Hematopoietic multipotent progenitor cell treated with erythropoietin and hydrocortisone succinate and interleukin-3 and kit ligand, for 6 days (in vitro differentiated cells): Measurements from ENCODE around the gene REEP6.
A peak's percentile ranks its signal among the peaks of the same experiment; 100 is the strongest.

Experiments
- DNase-seq: peaks from one replicate; pipeline ENCODE4 v3.0.0-alpha.2; 2015

REEP6 gene

DNA sequence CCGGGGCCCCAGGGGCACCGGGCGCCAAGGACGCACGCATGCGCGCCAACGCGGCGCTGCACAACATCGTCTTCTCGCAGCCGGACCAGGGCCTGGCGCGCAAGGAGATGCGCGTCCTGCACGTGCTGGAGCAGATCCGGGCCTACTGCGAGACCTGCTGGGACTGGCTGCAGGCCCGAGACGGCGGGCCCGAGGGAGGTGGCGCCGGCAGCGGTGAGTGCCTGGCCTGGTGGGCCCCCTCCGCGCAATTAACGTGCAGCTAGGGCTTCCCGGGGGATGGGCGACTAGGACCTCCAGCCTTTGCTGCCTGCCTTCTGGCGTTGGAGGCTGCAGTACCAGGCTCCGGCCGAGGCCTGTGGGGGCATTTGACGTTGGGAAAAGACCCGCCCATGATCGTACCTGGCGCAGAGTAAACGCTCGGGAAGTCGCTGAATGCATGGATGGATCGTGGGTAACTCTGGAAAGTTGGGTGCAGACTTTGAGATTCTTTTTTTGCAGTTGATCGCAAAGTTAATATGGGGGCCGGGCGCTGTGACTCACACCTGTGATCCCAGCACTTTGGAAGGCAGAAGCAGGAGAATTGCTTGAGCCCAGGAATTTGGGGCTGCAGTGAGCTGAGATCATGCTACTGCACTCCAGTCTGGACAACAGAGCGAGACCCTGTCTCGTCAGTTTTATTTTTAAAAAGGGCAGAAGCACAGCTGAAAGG, 33.8 kb upstream of the REEP6 start:
- no peak for DNase-seq

DNA sequence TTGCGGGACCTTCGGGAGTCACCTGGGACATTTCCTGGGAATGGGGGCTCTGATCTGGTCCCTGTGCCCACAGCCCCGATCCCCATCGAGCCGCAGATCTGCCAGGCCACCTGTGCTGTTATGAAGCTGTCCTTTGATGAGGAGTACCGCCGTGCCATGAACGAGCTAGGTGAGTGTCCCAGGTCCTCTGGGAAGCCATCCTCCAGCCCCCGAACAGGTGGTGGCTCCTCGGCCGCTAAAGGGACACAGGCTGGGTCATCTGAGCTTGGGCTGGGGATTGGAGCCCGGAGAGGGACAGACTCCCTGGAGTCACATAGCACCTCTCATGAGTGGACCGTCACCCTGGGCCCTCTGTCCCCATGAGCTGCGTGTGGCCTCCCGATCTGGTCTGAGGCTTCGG, 33.1 kb upstream of the REEP6 start:
- DNase-seq = no peak

DNA sequence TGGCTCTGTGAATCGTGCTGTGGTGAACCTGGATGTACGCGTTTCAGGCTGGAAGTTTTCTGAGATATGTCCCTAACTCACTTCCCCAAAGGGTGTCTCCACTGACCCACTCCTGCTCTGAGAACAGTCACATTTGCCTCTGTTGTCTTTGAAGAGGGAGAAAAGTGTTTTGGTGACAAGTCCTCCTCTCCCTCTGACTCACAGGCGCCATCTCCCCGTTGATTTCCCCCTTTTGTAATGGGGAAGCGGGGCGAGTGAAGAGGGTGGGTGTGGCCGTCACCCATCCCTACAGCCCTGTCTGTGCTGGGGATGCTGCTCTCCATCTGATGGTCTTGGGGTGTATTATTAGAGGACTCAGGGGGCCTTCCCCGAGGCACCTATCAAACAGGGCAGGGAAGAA, 31.5 kb upstream of the REEP6 start:
- no peak for DNase-seq

DNA sequence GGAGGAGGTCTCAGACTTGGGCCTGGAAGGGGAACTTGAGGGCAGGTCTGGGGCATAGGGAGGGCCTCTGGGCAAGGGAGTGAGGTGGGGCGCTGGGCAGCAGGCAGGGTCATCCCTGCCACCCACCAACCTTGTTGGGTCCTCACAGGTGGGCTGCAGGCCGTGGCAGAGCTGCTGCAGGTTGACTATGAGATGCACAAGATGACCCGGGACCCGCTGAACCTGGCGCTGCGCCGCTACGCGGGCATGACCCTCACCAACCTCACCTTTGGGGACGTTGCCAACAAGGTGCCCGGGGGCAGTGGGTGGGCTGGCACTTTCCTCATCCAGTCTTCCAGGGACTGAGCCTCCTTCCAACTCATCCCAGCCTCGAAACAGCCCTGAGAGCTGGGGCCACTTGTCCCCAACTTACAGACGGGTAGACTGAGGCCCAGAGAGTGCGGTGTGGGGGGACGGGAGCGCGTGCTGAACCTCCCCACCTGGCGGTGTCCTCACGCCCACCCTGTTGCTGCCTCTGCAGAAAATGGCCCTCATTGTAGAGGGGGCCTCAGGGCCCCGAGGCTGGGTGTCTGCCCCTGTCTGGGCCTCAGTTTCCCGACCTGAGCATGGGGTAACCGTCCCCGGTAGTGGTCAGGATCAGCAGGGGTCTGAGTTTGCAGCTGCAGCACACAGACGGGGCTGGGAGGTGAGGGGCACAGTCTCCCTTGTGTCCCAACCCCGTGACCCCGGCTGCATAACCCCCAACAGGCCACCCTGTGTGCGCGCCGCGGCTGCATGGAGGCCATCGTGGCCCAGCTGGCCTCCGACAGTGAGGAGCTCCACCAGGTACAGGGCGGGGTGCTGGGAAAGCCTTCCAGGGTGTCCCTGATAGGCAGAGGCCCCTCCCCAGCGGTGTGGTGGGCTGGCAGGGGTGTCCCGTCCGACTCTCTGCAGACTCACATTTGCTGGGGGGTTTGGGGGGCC, 30.7 kb upstream of the REEP6 start:
- DNase-seq = no peak

DNA sequence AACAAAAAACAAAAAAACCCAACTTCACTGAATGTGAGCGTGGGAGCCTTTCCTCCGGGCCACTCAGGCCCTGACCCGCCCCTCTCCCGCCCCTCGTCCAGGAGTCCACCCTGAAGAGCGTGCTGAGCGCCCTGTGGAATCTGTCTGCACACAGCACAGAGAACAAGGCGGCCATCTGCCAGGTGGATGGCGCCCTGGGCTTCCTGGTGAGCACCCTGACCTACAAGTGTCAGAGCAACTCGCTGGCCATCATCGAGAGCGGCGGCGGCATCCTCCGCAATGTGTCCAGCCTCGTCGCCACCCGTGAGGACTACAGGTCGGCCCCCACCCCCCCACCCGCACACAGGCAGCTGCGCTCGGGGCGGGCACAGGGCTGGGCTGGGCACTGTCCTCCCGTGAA, 29.1 kb upstream of the REEP6 start:
- no peak for DNase-seq

DNA sequence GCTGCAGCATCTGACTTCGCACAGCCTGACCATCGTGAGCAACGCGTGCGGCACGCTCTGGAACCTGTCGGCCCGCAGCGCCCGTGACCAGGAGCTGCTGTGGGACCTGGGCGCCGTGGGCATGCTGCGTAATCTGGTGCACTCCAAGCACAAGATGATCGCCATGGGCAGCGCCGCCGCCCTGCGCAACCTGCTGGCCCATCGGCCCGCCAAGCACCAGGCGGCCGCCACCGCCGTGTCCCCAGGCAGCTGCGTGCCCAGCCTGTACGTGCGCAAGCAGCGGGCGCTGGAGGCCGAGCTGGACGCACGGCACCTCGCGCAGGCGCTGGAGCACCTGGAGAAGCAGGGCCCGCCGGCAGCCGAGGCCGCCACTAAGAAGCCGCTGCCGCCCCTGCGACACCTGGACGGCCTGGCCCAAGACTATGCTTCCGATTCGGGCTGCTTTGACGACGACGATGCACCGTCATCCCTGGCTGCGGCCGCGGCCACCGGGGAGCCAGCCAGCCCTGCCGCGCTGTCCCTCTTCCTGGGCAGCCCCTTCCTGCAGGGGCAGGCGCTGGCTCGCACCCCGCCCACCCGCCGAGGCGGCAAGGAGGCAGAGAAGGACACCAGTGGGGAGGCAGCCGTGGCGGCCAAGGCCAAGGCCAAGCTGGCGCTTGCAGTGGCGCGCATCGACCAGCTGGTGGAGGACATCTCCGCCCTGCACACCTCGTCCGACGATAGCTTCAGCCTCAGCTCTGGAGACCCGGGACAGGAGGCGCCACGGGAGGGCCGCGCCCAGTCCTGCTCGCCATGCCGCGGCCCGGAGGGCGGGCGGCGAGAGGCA, 25.6 kb upstream of the REEP6 start:
- peak; percentile 78 for DNase-seq

DNA sequence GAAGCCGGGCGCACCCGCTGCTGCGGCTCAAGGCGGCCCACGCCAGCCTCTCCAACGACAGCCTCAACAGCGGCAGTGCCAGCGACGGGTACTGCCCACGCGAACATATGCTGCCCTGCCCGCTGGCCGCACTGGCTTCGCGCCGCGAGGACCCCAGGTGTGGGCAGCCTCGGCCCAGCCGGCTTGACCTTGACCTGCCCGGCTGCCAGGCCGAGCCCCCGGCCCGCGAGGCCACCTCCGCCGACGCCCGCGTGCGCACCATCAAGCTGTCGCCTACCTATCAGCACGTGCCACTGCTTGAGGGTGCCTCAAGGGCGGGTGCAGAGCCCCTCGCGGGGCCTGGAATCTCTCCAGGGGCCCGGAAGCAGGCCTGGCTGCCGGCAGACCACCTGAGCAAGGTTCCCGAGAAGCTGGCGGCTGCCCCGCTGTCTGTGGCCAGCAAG, 24.9 kb upstream of the REEP6 start:
- DNase-seq = no peak

DNA sequence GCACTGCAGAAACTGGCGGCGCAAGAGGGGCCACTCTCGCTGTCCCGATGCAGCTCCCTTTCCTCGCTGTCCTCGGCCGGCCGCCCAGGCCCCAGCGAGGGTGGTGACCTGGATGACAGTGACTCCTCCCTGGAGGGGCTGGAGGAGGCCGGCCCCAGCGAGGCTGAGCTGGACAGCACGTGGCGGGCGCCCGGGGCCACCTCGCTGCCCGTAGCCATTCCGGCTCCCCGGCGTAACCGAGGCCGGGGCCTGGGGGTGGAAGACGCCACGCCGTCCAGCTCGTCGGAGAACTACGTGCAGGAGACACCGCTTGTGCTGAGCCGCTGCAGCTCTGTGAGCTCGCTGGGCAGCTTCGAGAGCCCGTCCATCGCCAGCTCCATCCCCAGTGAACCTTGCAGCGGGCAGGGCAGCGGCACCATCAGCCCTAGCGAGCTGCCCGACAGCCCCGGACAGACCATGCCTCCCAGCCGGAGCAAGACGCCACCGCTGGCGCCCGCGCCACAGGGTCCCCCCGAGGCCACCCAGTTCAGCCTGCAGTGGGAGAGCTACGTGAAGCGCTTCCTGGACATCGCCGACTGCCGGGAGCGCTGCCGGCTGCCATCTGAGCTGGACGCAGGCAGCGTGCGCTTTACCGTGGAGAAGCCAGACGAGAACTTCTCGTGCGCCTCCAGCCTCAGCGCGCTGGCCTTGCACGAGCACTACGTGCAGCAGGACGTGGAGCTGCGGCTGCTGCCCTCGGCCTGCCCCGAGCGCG, 24.3 kb upstream of the REEP6 start:
- DNase-seq = no peak

DNA sequence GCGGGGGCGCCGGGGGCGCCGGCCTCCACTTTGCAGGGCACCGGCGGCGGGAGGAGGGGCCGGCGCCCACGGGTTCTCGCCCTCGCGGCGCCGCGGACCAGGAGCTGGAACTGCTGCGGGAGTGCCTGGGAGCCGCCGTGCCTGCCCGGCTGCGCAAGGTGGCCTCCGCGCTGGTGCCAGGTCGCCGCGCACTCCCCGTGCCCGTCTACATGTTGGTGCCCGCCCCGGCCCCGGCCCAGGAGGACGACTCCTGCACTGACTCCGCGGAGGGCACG, 23.8 kb upstream of the REEP6 start:
- DNase-seq = no peak

DNA sequence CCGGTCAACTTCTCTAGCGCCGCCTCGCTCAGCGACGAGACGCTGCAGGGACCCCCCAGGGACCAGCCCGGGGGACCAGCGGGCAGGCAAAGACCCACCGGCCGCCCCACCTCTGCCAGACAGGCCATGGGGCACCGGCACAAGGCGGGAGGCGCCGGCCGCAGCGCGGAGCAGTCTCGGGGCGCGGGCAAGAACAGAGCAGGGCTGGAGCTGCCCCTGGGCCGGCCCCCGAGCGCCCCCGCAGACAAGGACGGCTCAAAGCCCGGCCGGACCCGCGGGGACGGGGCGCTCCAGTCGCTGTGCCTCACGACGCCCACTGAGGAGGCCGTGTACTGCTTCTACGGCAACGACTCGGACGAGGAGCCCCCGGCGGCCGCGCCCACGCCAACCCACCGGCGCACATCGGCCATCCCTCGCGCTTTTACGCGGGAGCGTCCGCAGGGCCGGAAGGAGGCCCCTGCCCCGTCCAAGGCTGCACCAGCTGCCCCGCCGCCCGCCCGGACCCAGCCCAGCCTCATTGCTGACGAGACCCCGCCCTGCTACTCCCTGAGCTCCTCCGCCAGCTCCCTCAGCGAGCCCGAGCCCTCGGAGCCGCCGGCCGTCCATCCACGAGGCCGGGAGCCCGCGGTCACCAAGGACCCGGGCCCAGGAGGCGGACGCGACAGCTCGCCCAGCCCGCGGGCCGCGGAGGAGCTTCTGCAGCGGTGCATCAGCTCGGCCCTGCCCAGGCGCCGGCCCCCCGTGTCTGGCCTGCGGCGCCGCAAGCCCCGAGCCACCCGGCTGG, 23.3 kb upstream of the REEP6 start:
- DNase-seq = no peak

DNA sequence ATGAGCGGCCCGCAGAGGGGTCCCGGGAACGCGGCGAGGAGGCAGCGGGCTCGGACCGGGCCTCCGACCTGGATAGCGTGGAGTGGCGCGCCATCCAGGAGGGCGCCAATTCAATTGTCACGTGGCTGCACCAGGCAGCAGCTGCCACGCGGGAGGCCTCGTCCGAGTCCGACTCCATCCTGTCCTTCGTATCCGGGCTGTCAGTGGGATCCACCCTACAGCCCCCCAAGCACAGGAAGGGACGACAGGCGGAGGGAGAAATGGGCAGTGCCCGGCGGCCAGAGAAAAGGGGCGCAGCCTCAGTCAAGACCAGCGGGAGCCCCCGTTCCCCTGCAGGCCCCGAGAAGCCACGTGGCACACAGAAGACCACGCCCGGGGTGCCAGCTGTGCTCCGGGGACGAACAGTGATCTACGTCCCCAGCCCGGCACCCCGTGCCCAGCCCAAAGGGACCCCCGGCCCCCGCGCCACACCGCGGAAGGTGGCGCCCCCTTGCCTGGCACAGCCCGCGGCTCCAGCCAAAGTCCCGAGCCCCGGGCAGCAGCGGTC, 22.6 kb upstream of the REEP6 start:
- DNase-seq = no peak

DNA sequence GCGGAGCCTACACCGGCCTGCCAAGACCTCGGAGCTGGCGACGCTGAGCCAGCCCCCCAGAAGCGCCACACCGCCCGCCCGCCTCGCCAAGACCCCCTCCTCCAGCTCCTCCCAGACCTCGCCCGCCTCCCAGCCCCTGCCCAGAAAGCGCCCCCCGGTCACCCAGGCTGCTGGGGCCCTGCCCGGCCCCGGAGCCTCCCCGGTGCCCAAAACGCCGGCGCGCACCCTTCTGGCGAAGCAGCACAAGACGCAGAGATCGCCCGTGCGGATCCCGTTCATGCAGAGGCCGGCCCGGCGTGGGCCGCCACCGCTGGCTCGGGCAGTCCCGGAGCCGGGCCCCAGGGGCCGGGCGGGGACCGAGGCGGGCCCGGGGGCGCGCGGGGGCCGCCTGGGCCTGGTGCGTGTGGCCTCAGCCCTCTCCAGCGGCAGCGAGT, 22.1 kb upstream of the REEP6 start:
- DNase-seq = peak; percentile 70

DNA sequence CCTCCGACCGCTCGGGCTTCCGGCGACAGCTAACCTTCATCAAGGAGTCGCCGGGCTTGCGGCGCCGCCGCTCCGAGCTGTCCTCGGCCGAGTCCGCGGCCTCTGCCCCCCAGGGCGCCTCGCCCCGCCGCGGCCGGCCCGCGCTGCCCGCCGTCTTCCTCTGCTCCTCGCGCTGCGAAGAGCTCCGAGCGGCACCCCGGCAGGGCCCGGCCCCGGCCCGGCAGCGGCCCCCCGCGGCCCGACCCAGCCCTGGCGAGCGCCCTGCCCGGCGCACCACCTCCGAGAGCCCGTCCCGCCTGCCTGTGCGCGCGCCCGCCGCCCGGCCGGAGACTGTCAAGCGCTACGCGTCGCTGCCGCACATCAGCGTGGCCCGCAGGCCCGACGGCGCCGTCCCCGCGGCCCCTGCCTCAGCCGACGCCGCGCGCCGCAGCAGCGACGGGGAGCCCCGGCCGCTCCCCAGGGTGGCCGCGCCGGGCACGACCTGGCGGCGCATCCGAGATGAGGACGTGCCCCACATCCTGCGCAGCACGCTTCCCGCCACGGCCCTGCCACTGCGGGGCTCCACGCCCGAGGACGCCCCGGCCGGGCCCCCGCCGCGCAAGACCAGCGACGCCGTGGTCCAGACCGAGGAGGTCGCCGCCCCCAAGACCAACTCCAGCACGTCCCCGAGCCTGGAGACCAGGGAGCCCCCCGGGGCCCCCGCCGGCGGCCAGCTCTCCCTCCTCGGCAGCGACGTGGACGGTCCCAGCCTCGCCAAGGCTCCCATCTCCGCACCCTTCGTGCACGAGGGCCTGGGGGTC, 21.5 kb upstream of the REEP6 start:
- no peak for DNase-seq

DNA sequence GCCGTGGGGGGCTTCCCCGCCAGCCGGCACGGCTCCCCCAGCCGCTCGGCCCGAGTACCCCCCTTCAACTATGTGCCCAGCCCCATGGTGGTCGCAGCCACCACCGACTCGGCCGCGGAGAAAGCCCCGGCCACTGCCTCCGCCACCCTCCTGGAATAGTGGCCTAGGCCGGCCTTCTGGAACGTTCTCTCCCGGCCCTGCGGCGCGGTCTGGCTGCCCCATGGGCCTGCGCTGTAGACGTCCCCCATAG, 21.0 kb upstream of the REEP6 start:
- no peak for DNase-seq

DNA sequence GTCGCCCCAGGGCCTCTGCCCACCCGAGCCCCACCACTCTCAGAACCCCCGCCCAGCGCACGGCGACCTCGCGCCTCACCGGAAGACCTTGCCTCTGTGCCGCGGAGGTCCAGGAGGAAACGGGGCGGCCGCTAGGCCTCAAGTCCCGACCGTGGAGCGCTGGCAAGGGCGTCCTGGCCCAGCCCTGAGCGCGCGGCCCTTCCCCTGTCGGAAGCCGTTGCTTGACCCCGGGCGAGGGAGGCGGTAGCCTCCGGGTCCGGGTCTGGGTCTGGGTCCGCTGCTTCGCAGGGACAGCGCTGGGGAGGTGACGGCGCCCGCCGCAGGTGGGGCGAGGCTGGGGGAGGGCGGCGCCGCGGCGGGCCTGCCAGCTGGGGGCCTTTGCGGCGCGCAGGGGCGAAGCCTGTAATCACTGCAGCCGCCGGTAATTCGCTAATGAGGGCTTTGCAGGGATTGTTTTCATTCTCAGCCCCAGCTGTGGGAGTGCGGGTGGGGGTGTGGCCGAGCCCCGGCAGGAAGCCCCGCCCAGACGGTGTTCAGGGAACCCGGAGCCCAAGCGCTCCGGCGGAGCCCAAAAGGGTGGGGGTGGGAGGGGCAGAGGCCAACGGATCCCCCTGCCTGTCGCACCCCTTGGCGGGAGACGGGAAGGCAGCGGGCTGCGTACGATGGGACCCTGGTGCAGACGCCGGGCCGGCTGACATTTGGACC, 20.5 kb upstream of the REEP6 start:
- DNase-seq = peak; percentile 58

DNA sequence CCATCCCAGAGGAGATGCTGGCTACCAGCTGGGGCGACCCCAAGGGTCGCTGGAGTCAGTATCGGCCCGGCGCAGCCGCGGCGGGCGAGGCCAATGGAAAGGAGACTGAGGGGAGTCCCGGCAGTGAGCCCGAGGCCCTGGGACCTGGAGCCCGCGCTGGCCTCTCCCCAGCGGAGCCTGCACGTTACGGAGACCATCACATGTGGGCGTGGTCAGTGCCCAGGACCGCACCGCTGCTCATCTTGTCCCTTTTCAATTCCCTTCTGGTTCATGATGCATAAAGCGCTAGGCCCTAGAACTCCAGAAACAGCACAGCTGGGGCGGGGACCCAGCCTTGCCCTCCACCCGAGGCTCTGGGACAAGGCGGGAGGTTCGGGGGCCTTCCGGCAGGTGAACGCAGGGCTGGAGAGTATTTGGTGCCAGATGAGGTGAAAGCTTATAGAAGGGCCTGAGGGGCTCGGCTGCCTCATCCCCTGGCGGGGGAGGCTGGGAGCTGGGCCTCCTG, 19.9 kb upstream of the REEP6 start:
- DNase-seq = peak; percentile 62

DNA sequence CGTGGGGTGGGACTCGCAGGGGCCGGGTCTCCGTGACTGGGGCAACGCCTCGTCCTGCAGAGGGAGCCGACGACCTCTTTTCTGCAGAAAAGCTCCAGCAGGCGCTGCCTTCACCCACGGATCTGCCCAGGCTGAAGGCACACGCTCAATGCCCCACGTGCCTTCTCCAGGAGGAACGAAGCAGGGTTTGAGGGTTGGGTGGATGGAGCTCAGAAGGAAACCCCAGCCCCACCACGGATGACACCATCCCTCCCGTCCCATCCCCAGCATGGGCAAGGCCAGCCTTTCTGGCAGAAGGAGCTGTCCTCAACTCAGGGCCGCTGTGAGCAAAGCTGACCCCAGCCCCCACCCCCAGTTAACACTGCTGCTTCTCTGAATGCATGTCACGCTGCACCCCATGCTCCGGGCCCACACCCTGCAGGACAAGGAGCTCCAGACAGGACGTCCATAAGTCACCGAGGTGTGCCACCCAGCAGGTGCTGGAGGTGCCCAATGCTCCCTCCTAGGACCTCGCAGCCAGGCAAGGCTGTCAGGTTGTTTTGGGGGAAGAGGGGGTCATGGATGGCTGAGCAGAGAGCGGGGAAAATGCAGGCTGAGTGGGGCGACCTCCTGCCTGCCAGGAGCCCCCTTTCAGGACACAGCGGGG, 19.3 kb upstream of the REEP6 start:
- DNase-seq = peak; percentile 46

DNA sequence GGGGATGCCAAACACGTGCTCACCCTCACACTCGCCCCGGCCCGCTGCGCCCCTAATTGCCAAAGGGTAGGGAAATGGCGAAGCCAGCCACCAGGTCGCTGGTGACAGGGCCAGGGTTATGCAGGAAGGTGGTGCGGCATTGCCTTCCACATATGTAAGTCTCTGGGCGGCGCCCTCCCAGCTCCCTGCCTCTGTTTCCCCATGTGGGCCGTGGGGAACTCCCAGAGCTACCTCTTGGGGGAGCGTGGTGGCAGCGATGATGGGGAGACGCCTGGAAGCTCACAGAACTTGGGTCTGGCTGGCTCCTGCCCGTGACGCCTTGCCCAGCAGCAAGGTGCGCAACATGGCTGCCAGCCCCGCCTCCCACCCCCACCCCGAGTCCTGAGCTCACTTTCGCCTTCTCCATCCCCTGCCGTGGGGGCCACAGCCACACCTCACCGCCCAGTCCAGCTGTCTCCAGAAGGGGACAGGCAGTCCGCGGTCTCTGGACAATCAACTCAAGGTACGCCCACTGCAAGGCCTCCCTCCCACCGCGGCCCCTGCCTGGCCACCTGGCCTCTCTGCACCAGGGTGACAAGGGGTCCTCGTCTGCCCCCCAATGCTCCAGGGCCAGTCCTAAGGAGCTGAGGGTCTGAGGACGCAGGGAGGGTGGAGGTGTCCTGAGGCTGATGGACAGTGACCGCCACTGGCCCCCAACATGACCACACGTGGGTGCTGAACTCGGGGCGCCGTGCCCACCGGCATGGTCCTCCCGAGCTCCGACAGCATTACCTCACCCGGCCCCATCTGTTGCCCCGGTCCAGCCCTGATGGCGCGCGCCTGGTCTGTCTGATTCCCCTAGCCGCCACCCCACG, 18.5 kb upstream of the REEP6 start:
- DNase-seq = no peak
